HG03108 (cell line): ENCODE results near the gene PFKFB2.
"Not testable (repeated sequence)": the region's sequence is repeated elsewhere in the genome, so short reads cannot be mapped to it uniquely, and the experiment has no call there.

ENCODE experiments used
- ATAC-seq: cut with Tn5 transposase; IDR thresholded peaks from one replicate; pipeline ENCODE4 v1.9.1; 2021; ENCODE audit warnings: moderate library complexity; ENCODE audit not compliant: unreplicated experiment

PFKFB2 gene

GRCh38 chr1:207036865-207037264 is 16.2 kb upstream of the PFKFB2 start:
- ATAC-seq = no peak

DNA sequence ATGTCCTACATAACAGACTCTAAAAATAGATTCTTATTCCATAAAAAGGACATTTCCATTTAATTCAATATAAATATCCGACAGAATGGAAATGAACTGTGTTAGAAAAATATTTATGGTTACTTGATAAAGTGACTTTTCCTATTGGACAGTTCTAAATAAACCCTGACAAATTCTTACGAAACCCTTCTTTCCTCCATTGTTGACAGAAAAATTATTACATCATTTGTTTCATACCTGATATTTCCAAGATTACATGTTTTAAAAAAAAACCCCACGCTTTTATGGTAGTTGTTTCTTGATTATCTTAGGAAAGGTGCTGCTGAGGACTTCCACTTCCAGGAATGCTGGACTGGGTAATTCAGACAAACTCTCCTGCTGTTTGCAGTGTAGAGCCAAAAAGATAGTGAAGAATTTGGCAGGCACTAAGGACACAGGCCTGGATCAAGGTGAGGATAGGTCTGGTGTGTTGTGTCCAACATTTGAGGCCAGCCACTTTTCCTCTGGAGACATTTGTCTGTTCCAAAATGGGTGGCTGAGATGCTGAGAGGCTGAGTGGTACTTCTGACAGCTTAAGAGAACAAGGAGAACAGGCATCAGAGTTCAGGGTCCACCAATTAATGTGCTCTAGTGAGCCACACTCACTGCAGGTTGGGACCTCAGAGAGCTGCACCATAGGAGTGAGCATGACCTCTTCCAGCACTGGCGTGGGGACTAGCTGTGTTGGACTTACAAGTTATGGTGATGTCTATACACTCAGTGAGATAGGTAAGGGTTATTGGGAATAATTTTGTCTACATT is 13.5 kb upstream of the PFKFB2 start:
- ATAC-seq = no peak

- ATAC-seq = no peak
Observed at GRCh38 chr1:207040181-207040533, 12.9 kb upstream of the PFKFB2 start.

DNA sequence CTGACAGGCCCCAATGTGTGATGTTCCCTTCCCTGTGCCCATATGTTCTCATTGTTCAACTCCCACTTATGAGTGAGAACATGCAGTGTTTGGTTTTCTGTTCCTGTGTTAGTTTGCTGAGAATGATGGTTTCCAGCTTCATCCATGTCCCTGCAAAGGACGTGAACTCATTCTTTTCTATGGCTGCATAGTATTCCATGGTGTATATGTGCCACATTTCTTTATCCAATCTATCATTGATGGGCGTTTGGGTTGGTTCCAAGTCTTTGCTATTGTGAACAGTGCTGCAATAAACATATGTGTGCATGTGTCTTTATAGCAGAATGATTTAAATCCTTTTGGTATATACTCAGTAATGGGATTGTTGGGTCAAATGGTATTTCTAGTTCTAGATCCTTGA is 11.7 kb upstream of the PFKFB2 start:
- not testable (repeated sequence) for ATAC-seq

DNA sequence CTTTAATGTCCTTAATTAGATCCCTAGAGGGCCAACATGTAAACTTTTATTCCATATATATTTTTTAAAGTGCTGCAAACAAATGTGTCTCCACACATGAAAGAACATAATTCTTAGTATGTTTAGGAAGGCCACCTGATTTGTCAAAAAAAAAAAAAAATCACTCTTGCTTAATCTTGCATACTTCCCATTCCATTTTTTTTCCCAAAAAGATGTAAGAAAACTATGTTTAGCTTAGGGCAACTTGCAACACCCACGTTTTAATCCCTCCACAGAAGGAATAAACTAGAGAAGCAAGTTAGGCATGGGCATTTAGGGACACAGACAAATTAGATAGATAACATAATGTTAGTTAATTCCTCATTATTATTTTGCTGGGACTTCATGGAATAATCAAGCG is 7.6 kb upstream of the PFKFB2 start:
- no peak for ATAC-seq

GRCh38 chr1:207047505-207047904 is 5.6 kb upstream of the PFKFB2 start:
- ATAC-seq = no peak

DNA sequence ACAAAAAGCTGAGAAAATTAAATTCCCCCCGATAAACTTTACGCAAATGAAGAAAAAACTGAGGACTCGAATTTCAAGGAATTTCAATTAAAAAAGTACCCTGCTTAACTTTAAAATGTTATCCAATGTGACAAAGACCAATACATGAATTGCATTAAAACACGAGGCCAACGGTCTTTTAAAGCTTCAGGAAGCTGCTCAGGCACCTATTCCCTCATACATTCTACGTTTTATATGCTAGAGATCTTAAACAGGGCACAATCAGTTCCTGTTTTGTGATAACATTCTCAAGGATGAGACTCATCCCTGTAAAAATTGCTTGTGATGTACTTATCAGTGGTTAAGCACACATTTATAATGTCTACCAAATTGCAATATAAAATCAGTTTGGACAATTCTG is 5.0 kb upstream of the PFKFB2 start:
- ATAC-seq = no peak

- no peak for ATAC-seq
Observed at GRCh38 chr1:207049054-207049453, 4.0 kb upstream of the PFKFB2 start.

GRCh38 chr1:207049514-207049913 is 3.6 kb upstream of the PFKFB2 start:
- no peak for ATAC-seq

DNA sequence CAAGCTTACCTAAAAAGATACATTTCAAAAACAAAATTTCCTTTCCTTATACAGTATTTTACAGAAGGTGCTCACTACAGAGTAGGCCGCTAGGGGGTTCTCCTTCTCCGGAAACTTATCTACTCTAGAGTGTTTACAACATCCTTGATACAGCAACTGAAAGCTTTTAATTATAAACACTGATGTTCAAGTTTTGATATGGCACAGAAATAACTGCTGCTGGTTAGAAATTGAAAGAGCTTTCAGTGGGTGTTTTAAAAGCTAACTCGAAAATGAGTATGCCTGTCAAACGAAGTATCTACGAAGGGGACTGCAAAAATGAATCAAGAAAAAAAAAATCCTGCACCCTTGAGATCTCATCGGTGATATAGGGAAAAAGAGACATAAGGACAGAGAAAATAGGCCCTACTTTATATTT is 3.1 kb upstream of the PFKFB2 start:
- no peak for ATAC-seq

GRCh38 chr1:207050480-207051190 is 2.4 kb upstream of the PFKFB2 start:
- peak; percentile 55 for ATAC-seq

GRCh38 chr1:207051191-207051943 is 1.7 kb upstream of the PFKFB2 start, which contains the start of gene YOD1:
Gene YOD1 (minus strand): TSS chr1:207051208. CDS start chr1:207051030, 178 bp downstream.
- no peak for ATAC-seq

GRCh38 chr1:207054491-207054890 is 1.4 kb downstream of the PFKFB2 start:
- ATAC-seq = no peak

DNA sequence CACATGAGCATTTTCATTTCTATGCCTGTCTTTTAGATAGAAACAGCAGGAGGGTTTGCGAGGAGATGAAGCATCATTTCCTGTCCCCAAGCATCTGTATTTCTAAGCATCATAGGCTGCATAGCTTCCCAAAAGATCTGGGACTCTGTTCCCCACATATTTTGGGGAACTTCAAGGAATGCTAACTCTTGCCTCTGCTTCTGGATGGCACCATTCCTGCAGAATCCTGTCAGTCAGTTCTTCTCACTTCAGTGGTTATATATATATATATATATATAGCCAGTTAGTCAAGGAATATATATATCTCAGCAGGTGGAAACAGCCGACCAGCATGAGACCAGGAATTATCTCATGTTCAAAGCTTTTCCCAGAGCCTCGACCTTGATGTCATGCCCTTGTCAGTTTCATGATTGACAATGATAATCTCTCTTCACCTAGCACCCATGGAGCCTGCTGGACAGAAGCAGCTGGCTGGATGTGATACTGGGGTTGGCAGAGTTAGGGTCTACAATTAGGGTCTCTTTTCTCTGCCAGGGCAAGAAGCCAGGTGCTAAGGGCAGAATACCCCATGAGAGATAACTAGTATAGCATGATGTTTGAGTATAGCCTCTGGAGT is 2.4 kb downstream of the PFKFB2 start:
- ATAC-seq = no peak

DNA sequence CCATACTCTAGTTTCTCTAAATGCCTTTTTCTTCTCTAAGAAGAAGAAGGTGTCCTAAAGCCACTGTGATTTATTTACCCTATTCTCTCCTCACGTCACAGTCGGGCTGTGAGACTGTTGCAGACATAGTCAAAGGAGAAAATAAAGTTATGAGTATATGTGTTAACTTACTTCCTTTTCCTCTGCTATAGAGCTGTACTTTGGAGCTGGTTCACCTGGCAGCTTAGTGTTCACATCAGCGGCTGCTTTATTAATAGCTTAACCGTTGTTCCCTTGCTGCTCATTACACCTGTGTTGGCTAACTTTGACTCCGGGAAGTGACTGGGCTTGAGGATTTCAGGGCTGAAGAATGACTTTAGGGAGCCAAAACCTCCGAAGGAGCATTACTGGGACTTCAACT is 3.6 kb downstream of the PFKFB2 start:
- ATAC-seq = no peak

- ATAC-seq = no peak
Observed at GRCh38 chr1:207058252-207058651, 5.2 kb downstream of the PFKFB2 start.

DNA sequence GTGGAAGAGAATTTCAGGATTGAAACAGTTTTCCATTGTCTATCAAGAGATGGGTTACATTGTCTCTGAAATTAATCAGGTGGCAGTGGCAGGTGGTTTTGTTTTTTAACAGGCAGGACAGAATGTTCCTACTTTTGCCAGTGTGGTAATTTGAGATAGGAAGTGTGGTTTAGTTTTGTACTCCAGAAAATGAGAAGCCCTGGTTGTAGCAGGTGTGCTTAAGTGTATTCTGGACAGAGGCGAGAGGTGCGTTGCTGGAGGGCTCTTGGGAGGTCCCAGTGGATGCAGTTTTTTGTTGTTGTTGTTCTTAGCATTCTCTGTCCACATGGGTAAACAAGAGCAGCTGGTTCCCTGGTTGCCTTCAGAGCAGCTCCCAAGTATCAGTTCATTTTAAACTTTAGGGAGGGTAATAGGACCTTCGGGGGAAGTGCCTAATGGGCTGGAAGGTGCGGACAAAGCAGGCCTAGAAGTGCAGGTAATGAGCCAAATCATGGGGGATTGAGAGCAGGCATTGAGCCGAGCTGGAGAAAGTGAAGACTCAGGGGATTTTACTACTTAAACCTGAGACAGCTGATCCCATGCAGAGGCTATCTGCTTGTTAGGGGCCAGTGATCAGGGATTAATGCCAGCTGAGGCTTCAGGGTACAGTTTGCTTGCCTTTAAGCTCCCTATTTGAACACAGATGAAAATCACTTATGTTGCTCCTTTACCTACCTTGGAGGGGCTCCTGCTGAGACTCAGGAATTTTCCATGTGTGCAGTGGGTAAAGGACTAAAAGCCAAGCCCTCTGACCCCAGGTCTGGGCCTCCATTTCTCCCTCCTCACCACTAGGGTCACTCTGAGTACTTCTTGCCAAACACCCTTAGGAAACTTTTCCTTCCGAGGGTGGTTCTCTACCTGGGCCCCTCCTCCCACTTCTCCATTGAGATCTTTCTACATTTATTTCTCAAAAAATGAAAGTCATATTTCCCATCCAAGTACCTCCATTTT is 6.1 kb downstream of the PFKFB2 start:
- no peak for ATAC-seq

- no peak for ATAC-seq
Observed at GRCh38 chr1:207059881-207060280, 6.8 kb downstream of the PFKFB2 start.

- no peak for ATAC-seq
Observed at GRCh38 chr1:207060596-207060995, 7.5 kb downstream of the PFKFB2 start.

DNA sequence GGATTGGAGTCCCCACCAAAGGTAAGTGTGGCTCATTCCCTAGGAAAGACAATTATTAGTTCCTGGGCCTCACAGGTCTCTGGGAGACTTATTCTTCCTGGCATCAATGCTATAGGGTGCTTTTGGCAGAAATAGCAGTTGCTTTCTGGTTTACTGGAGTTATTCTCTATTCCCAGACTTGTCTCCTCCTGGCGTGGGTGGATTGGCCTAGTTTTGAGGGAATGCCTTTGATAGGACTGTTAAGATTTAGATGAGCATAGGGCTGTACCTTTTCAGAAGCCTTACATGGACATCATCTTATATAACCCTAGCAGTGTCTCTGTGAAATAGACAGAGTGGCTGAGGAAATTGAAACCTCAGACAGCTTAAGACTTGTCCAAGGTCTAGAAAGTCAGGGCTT is 9.0 kb downstream of the PFKFB2 start:
- no peak for ATAC-seq
